HepG2 (cell line): Measurements from ENCODE around the gene SPPL3. TPM values are rescaled to one million over a fixed set of nuclear protein-coding genes. Genes with fewer than 3 reads are reported as not detected.

Experiments used
- BCL6 ChIP-seq: IDR thresholded peaks from 2 replicates; pipeline ENCODE4 v1.6.1; 2016; ENCODE audit warnings: missing genetic modification reagents, missing compliant biosample characterization
- CAMTA2 ChIP-seq: sonication (generic); formaldehyde crosslinking; IDR thresholded peaks from 2 replicates; pipeline ENCODE4 v1.4.0; 2020; ENCODE audit warnings: mild to moderate bottlenecking, missing genetic modification reagents, borderline replicate concordance
- GABPB1 ChIP-seq: IDR thresholded peaks from 2 replicates; pipeline ENCODE4 v1.6.1; 2016; ENCODE audit warnings: mild to moderate bottlenecking, missing genetic modification reagents, moderate library complexity, missing compliant biosample characterization
- GATAD2A ChIP-seq: IDR thresholded peaks from 2 replicates; pipeline ENCODE4 v1.6.1; 2016
- GPBP1L1 ChIP-seq: sonication (generic); formaldehyde crosslinking; IDR thresholded peaks from 2 replicates; pipeline ENCODE4 v1.5.0; 2020; ENCODE audit warnings: mild to moderate bottlenecking, missing genetic modification reagents
- IKZF1 ChIP-seq: fragments of 450-650 bp; IDR thresholded peaks from 2 replicates; pipeline ENCODE4 v1.7.1; 2016
- KLF16 ChIP-seq, 2 experiments: sonication (generic) in 1 of 2; formaldehyde crosslinking in 1 of 2; IDR thresholded peaks; 2 replicates each; pipeline versions ENCODE4 v1.6.1 to v1.8.0; 2016 to 2023; ENCODE audit warnings: missing genetic modification reagents in 2 of 2, missing compliant biosample characterization in 1 of 2
- MED13 ChIP-seq: sonication (generic); formaldehyde crosslinking; IDR thresholded peaks from 2 replicates; pipeline ENCODE4 v1.5.0; 2020; ENCODE audit warnings: missing genetic modification reagents
- MEF2D ChIP-seq: sonication (generic); formaldehyde crosslinking; IDR thresholded peaks from 2 replicates; pipeline ENCODE4 v1.5.1; 2020; ENCODE audit warnings: mild to moderate bottlenecking, missing genetic modification reagents
- MTA1 ChIP-seq: sonication (generic); formaldehyde crosslinking; IDR thresholded peaks from 2 replicates; pipeline ENCODE4 v1.4.0; 2020; ENCODE audit warnings: missing genetic modification reagents, mild to moderate bottlenecking, borderline replicate concordance
- NAIF1 ChIP-seq: sonication (generic); formaldehyde crosslinking; IDR thresholded peaks from 2 replicates; pipeline ENCODE4 v1.5.0; 2020; ENCODE audit warnings: mild to moderate bottlenecking, missing genetic modification reagents, borderline replicate concordance
- NFIC ChIP-seq: IDR thresholded peaks from 2 replicates; pipeline ENCODE4 v1.6.1; 2012; ENCODE audit warnings: mild to moderate bottlenecking, low read length, inconsistent platforms
- SALL1 ChIP-seq: sonication (generic); formaldehyde crosslinking; IDR thresholded peaks from 2 replicates; pipeline ENCODE4 v1.8.0; 2022; ENCODE audit warnings: mild to moderate bottlenecking, missing genetic modification reagents
- SNAPC5 ChIP-seq: sonication (generic); formaldehyde crosslinking; IDR thresholded peaks from 2 replicates; pipeline ENCODE4 v1.8.1; 2023; ENCODE audit warnings: mild to moderate bottlenecking, missing genetic modification reagents, borderline replicate concordance
- SP1 ChIP-seq, 2 experiments: fragments of 450-650 bp in 1 of 2; sonication (generic) in 1 of 2; formaldehyde crosslinking in 1 of 2; IDR thresholded peaks; 2 replicates each; pipeline versions ENCODE4 v1.4.0 to v1.6.1; 2016 to 2020; ENCODE audit warnings: missing genetic modification reagents in 1 of 2
- YEATS2 ChIP-seq: sonication (generic); formaldehyde crosslinking; IDR thresholded peaks from 2 replicates; pipeline ENCODE4 v1.4.0; 2020; ENCODE audit warnings: missing genetic modification reagents, borderline replicate concordance
- YEATS4 ChIP-seq: sonication (generic); formaldehyde crosslinking; IDR thresholded peaks from 2 replicates; pipeline ENCODE4 v1.4.0; 2020; ENCODE audit warnings: missing genetic modification reagents, borderline replicate concordance
- YY1 ChIP-seq: IDR thresholded peaks from 2 replicates; pipeline ENCODE4 v1.6.1; 2011; ENCODE audit warnings: low read length, low read depth, moderate library complexity, mild to moderate bottlenecking; ENCODE audit not compliant: insufficient read depth, insufficient replicate concordance
- ZBTB49 ChIP-seq: sonication (generic); formaldehyde crosslinking; IDR thresholded peaks from 2 replicates; pipeline ENCODE4 v1.4.0; 2020; ENCODE audit warnings: missing genetic modification reagents, borderline replicate concordance
- ZMYM3 ChIP-seq: sonication (generic); formaldehyde crosslinking; IDR thresholded peaks from 2 replicates; pipeline ENCODE4 v1.5.1; 2020; ENCODE audit warnings: mild to moderate bottlenecking, missing genetic modification reagents
- ZNF33B ChIP-seq: sonication (generic); formaldehyde crosslinking; IDR thresholded peaks from 2 replicates; pipeline ENCODE4 v1.5.1; 2020; ENCODE audit warnings: mild to moderate bottlenecking, missing genetic modification reagents
- ZNF543 ChIP-seq: sonication (generic); formaldehyde crosslinking; IDR thresholded peaks from 2 replicates; pipeline ENCODE4 v1.4.0; 2020; ENCODE audit warnings: mild to moderate bottlenecking, missing genetic modification reagents
- ZNF562 ChIP-seq: sonication (generic); formaldehyde crosslinking; IDR thresholded peaks from 2 replicates; pipeline ENCODE4 v1.8.0; 2022; ENCODE audit warnings: missing genetic modification reagents, borderline replicate concordance
- ZNF597 ChIP-seq: sonication (generic); formaldehyde crosslinking; IDR thresholded peaks from 2 replicates; pipeline ENCODE4 v1.5.0; 2020; ENCODE audit warnings: missing genetic modification reagents
- ZSCAN12 ChIP-seq: sonication (generic); formaldehyde crosslinking; IDR thresholded peaks from 2 replicates; pipeline ENCODE4 v1.9.0; 2021; ENCODE audit warnings: mild to moderate bottlenecking, missing genetic modification reagents
- polyA plus RNA-seq, 8 experiments: library from polyadenylated mRNA; depleted of rRNA in 3 of 8; stranded (reverse) in 7 of 8; unstranded in 1 of 8; fragments of >200 nt; fragmentation: Illumina TruSeq in 4 of 8; extraction: Trizol in 4 of 8; gene quantifications; 2 replicates each; pipeline versions ENCODE4 v1.2.1 to v1.2.3, GENCODE V29; 2011 to 2016; ENCODE audit warnings: low read depth in 4 of 8, missing spikeins in 1 of 8, mixed read lengths in 1 of 8; ENCODE audit not compliant: insufficient read depth in 1 of 8
- total RNA-seq, 5 experiments: library from RNA; depleted of rRNA; stranded (reverse); fragments of >200 nt; fragmentation: Illumina TruSeq; extraction: Trizol; gene quantifications; 2 replicates each; pipeline ENCODE4 v1.2.3, GENCODE V29; 2016; ENCODE audit warnings: low read depth in 1 of 5

Gene SPPL3
- total and polyA plus RNA-seq, 2 of the 13 experiments (the other 11 are each of a cell fraction or from before 2014, with no cell fraction given), result 8.9 to 9.1 TPM

- TF ChIP-seq YY1, result peak; percentile 75
- peak in 1 of 2 experiments; percentile 76; a peak in 2 of 4 replicates for TF ChIP-seq KLF16 (CRISPR knock-in tag; IDR thresholded peaks at IDR 0.05)
- TF ChIP-seq BCL6 (CRISPR knock-in tag), result no peak
- TF ChIP-seq ZBTB49 (CRISPR knock-in tag), result no peak
- no peak for TF ChIP-seq GPBP1L1 (CRISPR knock-in tag)
- TF ChIP-seq MED13 (CRISPR knock-in tag), result no peak
- TF ChIP-seq IKZF1, result no peak
- TF ChIP-seq SP1 (IDR thresholded peaks at IDR 0.05), result no peak
- peak; percentile 86 for TF ChIP-seq SP1 (CRISPR knock-in tag; IDR thresholded peaks at IDR 0.05)
- TF ChIP-seq ZNF597 (CRISPR knock-in tag), result no peak
- peak; percentile 74 for TF ChIP-seq SALL1 (CRISPR knock-in tag)
- no peak for TF ChIP-seq ZMYM3 (CRISPR knock-in tag)
- TF ChIP-seq CAMTA2, result no peak
- peak; percentile 77 for TF ChIP-seq GABPB1 (CRISPR knock-in tag)
- no peak for TF ChIP-seq ZNF543 (CRISPR knock-in tag)
- peak; percentile 60; the same call in 1 of the 2 replicates for TF ChIP-seq MTA1
- 0 out of 2 replicates have a peak, but pooled peaks have one; percentile 61 for TF ChIP-seq ZSCAN12 (CRISPR knock-in tag)
- TF ChIP-seq SNAPC5 (CRISPR knock-in tag), result no peak
- TF ChIP-seq NAIF1, result no peak
- TF ChIP-seq NFIC, result no peak
- TF ChIP-seq MEF2D, result no peak
- TF ChIP-seq YEATS4 (CRISPR knock-in tag), result peak; percentile 76; the same call in 1 of the 2 replicates
- no peak for TF ChIP-seq ZNF33B (CRISPR knock-in tag)
- TF ChIP-seq ZNF562 (CRISPR knock-in tag), result no peak
- TF ChIP-seq GATAD2A (CRISPR knock-in tag), result no peak
- TF ChIP-seq YEATS2 (CRISPR knock-in tag), result no peak
Observed at GRCh38 chr12:120725659-120726509, 178.3 kb downstream of the SPPL3 start, which contains the start of gene ACADS (continued).
